ENCODE measurements around the gene FAM156B.
"Not testable (repeated sequence)": the region's sequence is repeated elsewhere in the genome, so short reads cannot be mapped to it uniquely, and the experiment has no call there.

- TF ChIP-seq, protein P1, sequence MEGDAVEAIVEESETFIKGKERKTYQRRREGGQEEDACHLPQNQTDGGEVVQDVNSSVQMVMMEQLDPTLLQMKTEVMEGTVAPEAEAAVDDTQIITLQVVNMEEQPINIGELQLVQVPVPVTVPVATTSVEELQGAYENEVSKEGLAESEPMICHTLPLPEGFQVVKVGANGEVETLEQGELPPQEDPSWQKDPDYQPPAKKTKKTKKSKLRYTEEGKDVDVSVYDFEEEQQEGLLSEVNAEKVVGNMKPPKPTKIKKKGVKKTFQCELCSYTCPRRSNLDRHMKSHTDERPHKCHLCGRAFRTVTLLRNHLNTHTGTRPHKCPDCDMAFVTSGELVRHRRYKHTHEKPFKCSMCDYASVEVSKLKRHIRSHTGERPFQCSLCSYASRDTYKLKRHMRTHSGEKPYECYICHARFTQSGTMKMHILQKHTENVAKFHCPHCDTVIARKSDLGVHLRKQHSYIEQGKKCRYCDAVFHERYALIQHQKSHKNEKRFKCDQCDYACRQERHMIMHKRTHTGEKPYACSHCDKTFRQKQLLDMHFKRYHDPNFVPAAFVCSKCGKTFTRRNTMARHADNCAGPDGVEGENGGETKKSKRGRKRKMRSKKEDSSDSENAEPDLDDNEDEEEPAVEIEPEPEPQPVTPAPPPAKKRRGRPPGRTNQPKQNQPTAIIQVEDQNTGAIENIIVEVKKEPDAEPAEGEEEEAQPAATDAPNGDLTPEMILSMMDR (IDR thresholded peaks at IDR 0.05; ENCODE audit: low read depth, low read length, missing input control) = not testable (repeated sequence)
- not testable (repeated sequence) for TF ChIP-seq YY1 (IDR thresholded peaks at IDR 0.05)
- TF ChIP-seq, protein P2, sequence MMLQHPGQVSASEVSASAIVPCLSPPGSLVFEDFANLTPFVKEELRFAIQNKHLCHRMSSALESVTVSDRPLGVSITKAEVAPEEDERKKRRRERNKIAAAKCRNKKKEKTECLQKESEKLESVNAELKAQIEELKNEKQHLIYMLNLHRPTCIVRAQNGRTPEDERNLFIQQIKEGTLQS (IDR thresholded peaks at IDR 0.05) = not testable (repeated sequence)
Observed at GRCh38 chrX:52875436-52875835, 21.7 kb upstream of the FAM156B start.

All from liver (tissue), 3 donors.